Esophagus muscularis mucosa (tissue), 4 donors: ENCODE data around the gene TRIM8. TPM values are rescaled to one million over a fixed set of nuclear protein-coding genes. Genes with fewer than 3 reads are reported as not detected.

Experiments
- DNase-seq: peaks from one replicate; pipeline ENCODE4 v3.0.0-alpha.2; 2017; ENCODE audit errors: extremely low spot score
- H3K27ac ChIP-seq, 4 donors: fragments of 200-600 bp; sonication (generic); replicated peaks in 1 of 4; 1 replicate in 3 of 4; 2 replicates in 1 of 4; pipeline ENCODE4 v1.5.1; 2016 to 2019; ENCODE audit warnings: mild to moderate bottlenecking in 1 of 4
- H3K27me3 ChIP-seq, 4 donors: fragments of 200-600 bp; sonication (generic); one replicate each; pipeline versions ENCODE4 v1.5.1 to v1.6.0; 2016 to 2019
- H3K36me3 ChIP-seq, 4 donors: fragments of 200-600 bp; sonication (generic); one replicate each; pipeline ENCODE4 v1.5.1; 2016 to 2019
- H3K4me1 ChIP-seq, 4 donors: fragments of 200-600 bp; sonication (generic); one replicate each; pipeline ENCODE4 v1.5.1; 2016 to 2019
- H3K4me3 ChIP-seq, 4 donors: fragments of 200-600 bp; sonication (generic); 1 replicate in 2 of 4; 2 replicates in 2 of 4; pipeline ENCODE4 v1.5.1; 2016 to 2019; ENCODE audit warnings: mild to moderate bottlenecking in 4 of 4, moderate library complexity in 1 of 4
- H3K9me3 ChIP-seq, 4 donors: fragments of 200-600 bp; sonication (generic); 1 replicate in 3 of 4; 2 replicates in 1 of 4; pipeline ENCODE4 v1.5.1; 2016 to 2019
- CTCF ChIP-seq, 3 experiments: fragments of 200-600 bp in 2 of 3; fragments of 450-650 bp in 1 of 3; sonication (generic) in 2 of 3; IDR thresholded peaks; one replicate each; pipeline ENCODE4 v1.5.1; 2017 to 2019; ENCODE audit warnings: antibody characterized with exemption in 3 of 3, mild to moderate bottlenecking in 2 of 3, moderate library complexity in 1 of 3
- EP300 ChIP-seq: sonication (generic); formaldehyde crosslinking; IDR thresholded peaks from one replicate; pipeline ENCODE4 v1.6.1; 2017; ENCODE audit warnings: antibody characterized with exemption
- POLR2A ChIP-seq: fragments of 450-650 bp; IDR thresholded peaks from one replicate; pipeline ENCODE4 v1.6.1; 2017; ENCODE audit warnings: antibody characterized with exemption, moderate library complexity, mild to moderate bottlenecking, low read depth
- POLR2AphosphoS5 ChIP-seq, 2 donors: sonication (generic); formaldehyde crosslinking; IDR thresholded peaks; one replicate each; pipeline ENCODE4 v1.6.1; 2017; ENCODE audit warnings: antibody characterized with exemption in 2 of 2
- WGBS: methylation state at CpG from one replicate; pipeline ENCODE4 v1.1.5; 2018; 5-methylcytosine and 5-hydroxymethylcytosine counted together
- intact Hi-C: fragments of 100-400 bp; cut with DNase I; formaldehyde crosslinking; loops from one replicate; pipeline ENCODE4 v1.15.1; 2023
- total RNA-seq, 4 donors: library from RNA; depleted of rRNA; stranded (reverse); fragments of >200 nt; gene quantifications; one replicate each; pipeline versions ENCODE4 v1.1.0 to v1.2.1, GENCODE V29; 2016

Gene TRIM8
- total RNA-seq, 4 donors from 2014 or later, result 103 to 170 (median 159) TPM

GRCh38 chr10:102624751-102625645 is 19.3 kb upstream of the TRIM8 start:
- Histone ChIP-seq H3K9me3 (no peaks in the 10 kb centered on the region), H3K4me1 (peaks cover 66 to 84% (median 83%) of the 10 kb centered on the region in 4 donors), H3K27me3 (no peaks in the 10 kb centered on the region), H3K4me3 (no peak overlapping the region), H3K36me3 (peaks cover 0 to 2% (median 1%) of the 10 kb centered on the region in 4 donors), H3K27ac (peak overlapping the region in 3 of 4 donors; percentile 23 to 90 (median 81))
- 71% methylated on average over 12 of the region's 12 CpGs for WGBS
- intact Hi-C loops, result no loop called here
- TF ChIP-seq CTCF (IDR thresholded peaks at IDR 0.05) (no peak), EP300 (no peak), POLR2A (no peak), POLR2AphosphoS5 (IDR thresholded peaks at IDR 0.05) (no peak)
- DNase-seq, result no peak

- Histone ChIP-seq H3K4me3 (no peak overlapping the region), H3K4me1 (peaks cover 55 to 83% (median 79%) of the 10 kb centered on the region in 4 donors), H3K9me3 (no peaks in the 10 kb centered on the region), H3K27ac (peak overlapping the region; percentile 81 to 90 (median 84)), H3K27me3 (no peaks in the 10 kb centered on the region), H3K36me3 (peaks cover 0 to 13% (median 12%) of the 10 kb centered on the region in 4 donors)
- intact Hi-C loops, result no loop called here
- WGBS, result 82% methylated on average over 10 of the region's 10 CpGs
- no peak for DNase-seq
- no peak for TF ChIP-seq EP300
- no peak for TF ChIP-seq POLR2A
- no peak for TF ChIP-seq POLR2AphosphoS5 (IDR thresholded peaks at IDR 0.05)
Measured at GRCh38 chr10:102626026-102626685, 18.1 kb upstream of the TRIM8 start.

- Histone ChIP-seq H3K36me3 (peaks cover 0 to 17% (median 13%) of the 10 kb centered on the region in 4 donors), H3K27me3 (no peaks in the 10 kb centered on the region), H3K4me3 (no peak overlapping the region), H3K9me3 (no peaks in the 10 kb centered on the region), H3K27ac (peak overlapping the region; percentile 81 to 90 (median 84)), H3K4me1 (peaks cover 52 to 81% (median 74%) of the 10 kb centered on the region in 4 donors)
- no peak for TF ChIP-seq EP300
- no peak for TF ChIP-seq CTCF (IDR thresholded peaks at IDR 0.05)
- no peak for TF ChIP-seq POLR2AphosphoS5 (IDR thresholded peaks at IDR 0.05)
- no peak for TF ChIP-seq POLR2A
- WGBS, result 51% methylated on average over 10 of the region's 12 CpGs
- intact Hi-C loops, result no loop called here
- DNase-seq, result no peak
Measured at GRCh38 chr10:102627291-102627735, 17.0 kb upstream of the TRIM8 start.

- Histone ChIP-seq H3K4me1 (peaks cover 57 to 83% (median 77%) of the 10 kb centered on the region in 4 donors), H3K27me3 (no peaks in the 10 kb centered on the region), H3K4me3 (no peak overlapping the region), H3K9me3 (no peaks in the 10 kb centered on the region), H3K27ac (peak overlapping the region; percentile 81 to 90 (median 84)), H3K36me3 (peaks cover 0 to 17% (median 13%) of the 10 kb centered on the region in 4 donors)
- WGBS, result 42% methylated on average over 5 of the region's 9 CpGs
- no peak for TF ChIP-seq POLR2AphosphoS5 (IDR thresholded peaks at IDR 0.05)
- TF ChIP-seq EP300, result no peak
- TF ChIP-seq CTCF (IDR thresholded peaks at IDR 0.05), result no peak
- TF ChIP-seq POLR2A, result no peak
- DNase-seq, result no peak
- intact Hi-C loops, result no loop called here
Measured at GRCh38 chr10:102627736-102628293, 16.5 kb upstream of the TRIM8 start.
